H9 (cell line): ENCODE measurements around the gene JAML. TPM values are rescaled to one million over a fixed set of nuclear protein-coding genes. Genes with fewer than 3 reads are reported as not detected.

Experiments used
- DNase-seq: peaks from one replicate; pipeline ENCODE4 v3.0.0-alpha.2; 2017
- H2AFZ ChIP-seq: one replicate; pipeline ENCODE4 v1.6.1; 2013; ENCODE audit warnings: mild to moderate bottlenecking, low read length, control low read depth, moderate library complexity
- H2AK5ac ChIP-seq: 2 replicates; pipeline ENCODE4 v1.6.1; 2013; ENCODE audit warnings: low read length, control low read depth, mixed read lengths; ENCODE audit not compliant: insufficient read length
- H2BK120ac ChIP-seq: one replicate; pipeline ENCODE4 v1.6.1; 2013; ENCODE audit warnings: low read depth, mild to moderate bottlenecking, low read length, control low read depth, inconsistent platforms; ENCODE audit not compliant: poor library complexity, severe bottlenecking
- H2BK12ac ChIP-seq: 2 replicates; pipeline ENCODE4 v1.6.1; 2013; ENCODE audit warnings: low read length, control low read depth, mixed read lengths, low read depth; ENCODE audit not compliant: insufficient read length
- H2BK15ac ChIP-seq: 2 replicates; pipeline ENCODE4 v1.6.1; 2013; ENCODE audit warnings: low read depth, low read length, control low read depth
- H2BK20ac ChIP-seq: one replicate; pipeline ENCODE4 v1.6.1; 2013; ENCODE audit warnings: low read depth, mild to moderate bottlenecking, low read length, control low read depth, inconsistent platforms; ENCODE audit not compliant: poor library complexity, severe bottlenecking
- H2BK5ac ChIP-seq: 2 replicates; pipeline ENCODE4 v1.6.1; 2013; ENCODE audit warnings: low read length, control low read depth, mixed read lengths; ENCODE audit not compliant: insufficient read length
- H3K14ac ChIP-seq: 2 replicates; pipeline ENCODE4 v1.6.1; 2013; ENCODE audit warnings: low read length, control low read depth; ENCODE audit not compliant: insufficient read depth
- H3K18ac ChIP-seq: 2 replicates; pipeline ENCODE4 v1.6.1; 2013; ENCODE audit warnings: low read depth, mild to moderate bottlenecking, mixed read lengths, low read length, control low read depth; ENCODE audit not compliant: insufficient read length
- H3K23ac ChIP-seq: 2 replicates; pipeline ENCODE4 v1.6.1; 2013; ENCODE audit warnings: low read length, control low read depth, mixed read lengths, low read depth; ENCODE audit not compliant: insufficient read length
- H3K23me2 ChIP-seq: 2 replicates; pipeline ENCODE4 v1.6.1; 2013; ENCODE audit warnings: low read depth, mild to moderate bottlenecking, mixed read lengths, low read length, control low read depth; ENCODE audit not compliant: insufficient read length, poor library complexity, severe bottlenecking
- H3K27ac ChIP-seq: 2 replicates; pipeline ENCODE4 v1.5.1; 2013; ENCODE audit warnings: low read length, control low read depth, mixed read lengths, low read depth; ENCODE audit not compliant: insufficient read length
- H3K27me3 ChIP-seq: 2 replicates; pipeline ENCODE4 v1.6.1; 2013; ENCODE audit warnings: low read length, control low read depth, inconsistent platforms; ENCODE audit not compliant: insufficient read depth
- H3K4ac ChIP-seq: 2 replicates; pipeline ENCODE4 v1.6.1; 2013; ENCODE audit warnings: low read depth, mild to moderate bottlenecking, control low read depth, inconsistent platforms, low read length, moderate library complexity
- H3K4me1 ChIP-seq: 2 replicates; pipeline ENCODE4 v1.6.1; 2013; ENCODE audit warnings: low read length, control low read depth, inconsistent platforms; ENCODE audit not compliant: insufficient read depth
- H3K4me2 ChIP-seq: 2 replicates; pipeline ENCODE4 v1.6.1; 2013; ENCODE audit warnings: low read length, control low read depth, mixed read lengths; ENCODE audit not compliant: insufficient read length, insufficient read depth
- H3K56ac ChIP-seq: 2 replicates; pipeline ENCODE4 v1.6.1; 2013; ENCODE audit warnings: low read depth, mild to moderate bottlenecking, mixed read lengths, low read length, control low read depth; ENCODE audit not compliant: insufficient read length
- H3K79me1 ChIP-seq: 2 replicates; pipeline ENCODE4 v1.6.1; 2013; ENCODE audit warnings: low read depth, mild to moderate bottlenecking, moderate library complexity, low read length, control low read depth, inconsistent platforms; ENCODE audit not compliant: insufficient read depth, poor library complexity, severe bottlenecking
- H3K79me2 ChIP-seq: 2 replicates; pipeline ENCODE4 v1.6.1; 2013; ENCODE audit warnings: low read length, control low read depth, inconsistent platforms; ENCODE audit not compliant: insufficient read depth
- H3K9ac ChIP-seq: 2 replicates; pipeline ENCODE4 v1.6.1; 2013; ENCODE audit warnings: low read length, control low read depth, mixed read lengths; ENCODE audit not compliant: insufficient read length; ENCODE audit errors: extremely low read depth
- H3K9me3 ChIP-seq: one replicate; pipeline ENCODE4 v1.6.1; 2013; ENCODE audit warnings: low read depth, low read length, inconsistent platforms; ENCODE audit not compliant: control insufficient read depth
- H3T11ph ChIP-seq: one replicate; pipeline ENCODE4 v1.6.1; 2013; ENCODE audit warnings: mild to moderate bottlenecking, low read length, control low read depth, inconsistent platforms
- H4K20me1 ChIP-seq: one replicate; pipeline ENCODE4 v1.6.1; 2013; ENCODE audit not compliant: control insufficient read depth, insufficient read length, insufficient read depth
- H4K5ac ChIP-seq: 2 replicates; pipeline ENCODE4 v1.6.1; 2013; ENCODE audit warnings: low read depth, mild to moderate bottlenecking, mixed read lengths, low read length, control low read depth; ENCODE audit not compliant: insufficient read length
- H4K8ac ChIP-seq: replicated peaks from 2 replicates; pipeline ENCODE4 v1.6.1; 2013; ENCODE audit warnings: low read length, control low read depth, mixed read lengths, low read depth; ENCODE audit not compliant: insufficient read length
- H4K91ac ChIP-seq: 2 replicates; pipeline ENCODE4 v1.6.1; 2013; ENCODE audit warnings: low read depth, mild to moderate bottlenecking, moderate library complexity, mixed read lengths, low read length, control low read depth; ENCODE audit not compliant: insufficient read length
- H3K27ac Mint-ChIP-seq, 3 experiments: 2 replicates in 2 of 3; 3 replicates in 1 of 3; pipeline ENCODE4 v1.8.0; 2020 to 2021; ENCODE audit warnings: mixed read lengths in 3 of 3, mild to moderate bottlenecking in 1 of 3, moderate library complexity in 1 of 3
- H3K27me3 Mint-ChIP-seq: 2 replicates; pipeline ENCODE4 v1.8.0; 2021; ENCODE audit warnings: low read depth, mild to moderate bottlenecking, moderate library complexity, mixed read lengths
- H3K36me3 Mint-ChIP-seq, 3 experiments: 2 replicates in 2 of 3; 3 replicates in 1 of 3; pipeline ENCODE4 v1.8.0; 2020 to 2021; ENCODE audit warnings: low read depth in 3 of 3, mixed read lengths in 3 of 3; ENCODE audit not compliant: insufficient read depth in 1 of 3
- H3K4me1 Mint-ChIP-seq, 2 experiments: 2 replicates each; pipeline ENCODE4 v1.8.0; 2020; ENCODE audit warnings: mixed read lengths in 2 of 2
- H3K4me3 Mint-ChIP-seq, 2 experiments: 2 replicates in 1 of 2; 3 replicates in 1 of 2; pipeline ENCODE4 v1.8.0; 2020 to 2021; ENCODE audit warnings: mild to moderate bottlenecking in 2 of 2, mixed read lengths in 2 of 2, moderate library complexity in 1 of 2
- H3K9me3 Mint-ChIP-seq, 2 experiments: 2 replicates in 1 of 2; 3 replicates in 1 of 2; pipeline ENCODE4 v1.8.0; 2020; ENCODE audit warnings: mild to moderate bottlenecking in 2 of 2, mixed read lengths in 2 of 2, moderate library complexity in 1 of 2
- WGBS: extraction: QIAGEN DNeasy Blood & Tissue Kit; methylation state at CpG from one replicate; pipeline ENCODE4 v1.1.7; 2013; ENCODE audit warnings: missing lambda C conversion rate, low lambda C conversion rate, mixed read lengths; ENCODE audit not compliant: insufficient read length; ENCODE audit errors: extremely low coverage; 5-methylcytosine and 5-hydroxymethylcytosine counted together
- total RNA-seq: library from RNA; stranded (reverse); gene quantifications from 2 replicates; pipeline ENCODE4 v1.2.1, GENCODE V29; 2021
- TF ChIP-seq, protein P1 (sequence below): fragments of 200-600 bp; sonication (generic); conservative IDR thresholded peaks from 3 replicates; pipeline ENCODE4 v1.8.0; 2021; ENCODE audit warnings: antibody characterized with exemption, mild to moderate bottlenecking

Gene JAML
- total RNA-seq, 1 experiment from 2014 or later: 0.48 TPM

DNA sequence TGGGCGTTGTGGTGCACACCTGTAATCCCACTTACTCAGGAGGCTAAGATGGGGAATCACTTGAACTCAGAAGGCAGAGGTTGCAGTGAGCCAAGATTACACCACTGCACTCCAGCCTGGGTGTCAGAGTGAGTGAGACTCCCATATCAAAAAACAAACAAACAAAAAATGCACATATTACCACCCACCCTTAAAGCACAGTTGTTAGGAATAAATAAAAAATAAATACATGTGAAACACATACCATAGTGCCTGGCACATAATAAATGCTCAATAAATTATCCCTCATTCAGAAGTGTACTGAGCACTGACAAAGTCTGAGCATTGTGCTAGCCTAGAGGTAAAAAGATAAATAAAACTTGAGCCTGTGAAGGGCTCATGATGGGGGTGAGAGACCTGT is 9.0 kb upstream of the JAML start:
- no peak overlapping the region for H3K27ac ChIP-seq
- no peaks in the 10 kb centered on the region for H4K20me1 ChIP-seq

More for the DNA sequence above, 9.0 kb upstream of the JAML start:
- Histone ChIP-seq H3K14ac (no peak overlapping the region), H3K18ac (no peak overlapping the region), H4K91ac (no peak overlapping the region), H3K4ac (no peak overlapping the region), H2BK120ac (no peak overlapping the region), H3K23ac (no peak overlapping the region), H2BK5ac (no peak overlapping the region), H3K23me2 (no peaks in the 10 kb centered on the region), H3K27me3 (no peaks in the 10 kb centered on the region), H2BK20ac (no peak overlapping the region), H3K56ac (no peak overlapping the region), H3K9me3 (no peaks in the 10 kb centered on the region), H3K79me1 (no peaks in the 10 kb centered on the region), H2AK5ac (no peak overlapping the region), H3K4me2 (no peak overlapping the region), H2BK15ac (no peak overlapping the region), H3K9ac (no peak overlapping the region), H4K5ac (no peak overlapping the region), H2AFZ (no peak overlapping the region), H3K4me1 (no peaks in the 10 kb centered on the region), H3K79me2 (no peaks in the 10 kb centered on the region), H4K8ac (no peak overlapping the region), H3T11ph (no peak overlapping the region), H2BK12ac (no peak overlapping the region)
- TF ChIP-seq, protein P1, sequence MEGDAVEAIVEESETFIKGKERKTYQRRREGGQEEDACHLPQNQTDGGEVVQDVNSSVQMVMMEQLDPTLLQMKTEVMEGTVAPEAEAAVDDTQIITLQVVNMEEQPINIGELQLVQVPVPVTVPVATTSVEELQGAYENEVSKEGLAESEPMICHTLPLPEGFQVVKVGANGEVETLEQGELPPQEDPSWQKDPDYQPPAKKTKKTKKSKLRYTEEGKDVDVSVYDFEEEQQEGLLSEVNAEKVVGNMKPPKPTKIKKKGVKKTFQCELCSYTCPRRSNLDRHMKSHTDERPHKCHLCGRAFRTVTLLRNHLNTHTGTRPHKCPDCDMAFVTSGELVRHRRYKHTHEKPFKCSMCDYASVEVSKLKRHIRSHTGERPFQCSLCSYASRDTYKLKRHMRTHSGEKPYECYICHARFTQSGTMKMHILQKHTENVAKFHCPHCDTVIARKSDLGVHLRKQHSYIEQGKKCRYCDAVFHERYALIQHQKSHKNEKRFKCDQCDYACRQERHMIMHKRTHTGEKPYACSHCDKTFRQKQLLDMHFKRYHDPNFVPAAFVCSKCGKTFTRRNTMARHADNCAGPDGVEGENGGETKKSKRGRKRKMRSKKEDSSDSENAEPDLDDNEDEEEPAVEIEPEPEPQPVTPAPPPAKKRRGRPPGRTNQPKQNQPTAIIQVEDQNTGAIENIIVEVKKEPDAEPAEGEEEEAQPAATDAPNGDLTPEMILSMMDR: no peak
- Mint-ChIP-seq H3K27ac (no peak overlapping the region), H3K4me1 (peaks cover 6 to 7% of the 10 kb centered on the region in 2 experiments), H3K36me3 (no peaks in the 10 kb centered on the region), H3K27me3 (peaks cover 6% of the 10 kb centered on the region), H3K4me3 (no peak overlapping the region), H3K9me3 (no peaks in the 10 kb centered on the region)
- DNase-seq: no peak
- no CpG with 5 or more reads among the region's 1 CpG for WGBS
